SU-DHL-6 (cell line): ENCODE measurements around the gene MAGED1.
"Not testable (repeated sequence)": the region's sequence is repeated elsewhere in the genome, so short reads cannot be mapped to it uniquely, and the experiment has no call there.

Experiments
- H2AFZ ChIP-seq: fragments of 200-600 bp; sonication (generic); 2 replicates; pipeline ENCODE4 v1.6.1; 2014; ENCODE audit warnings: low read depth, mild to moderate bottlenecking, moderate library complexity, mixed read lengths, antibody characterized with exemption, low read length; ENCODE audit not compliant: severe bottlenecking
- H3F3A ChIP-seq: fragments of 200-600 bp; shearing (Covaris generic); 2 replicates; pipeline ENCODE4 v1.6.0; 2016; ENCODE audit warnings: antibody characterized with exemption, mild to moderate bottlenecking; ENCODE audit not compliant: insufficient read depth
- H3K27ac ChIP-seq: fragments of 200-600 bp; sonication (generic); 2 replicates; pipeline ENCODE4 v1.5.1; 2016; ENCODE audit warnings: low read depth, mild to moderate bottlenecking, low read length, moderate library complexity, mixed read lengths
- H3K27me3 ChIP-seq: fragments of 200-600 bp; sonication (generic), shearing (Covaris generic); 2 replicates; pipeline ENCODE4 v1.6.0; 2014; ENCODE audit warnings: mild to moderate bottlenecking, low read length
- H3K36me3 ChIP-seq: fragments of 200-600 bp; sonication (generic); 2 replicates; pipeline ENCODE4 v1.6.1; 2014; ENCODE audit warnings: mild to moderate bottlenecking, low read length, mixed read lengths
- H3K4me2 ChIP-seq: fragments of 300-600, 200-600 bp; shearing (Covaris generic), sonication (generic); 2 replicates; pipeline ENCODE4 v1.6.0; 2014; ENCODE audit warnings: low read length, low read depth, mild to moderate bottlenecking; ENCODE audit not compliant: poor library complexity, severe bottlenecking
- H3K4me3 ChIP-seq: fragments of 200-600 bp; sonication (generic); 2 replicates; pipeline ENCODE4 v1.5.1; 2014; ENCODE audit warnings: antibody characterized with exemption, low read length, mild to moderate bottlenecking, mixed read lengths; ENCODE audit not compliant: insufficient read depth, poor library complexity, severe bottlenecking
- H3K79me2 ChIP-seq: fragments of 200-600 bp; sonication (generic); 2 replicates; pipeline ENCODE4 v1.6.1; 2014; ENCODE audit warnings: mild to moderate bottlenecking, low read length, moderate library complexity; ENCODE audit not compliant: insufficient read depth
- H3K9ac ChIP-seq: fragments of 200-600 bp; sonication (generic); 2 replicates; pipeline ENCODE4 v1.7.0; 2014; ENCODE audit warnings: mild to moderate bottlenecking, low read length
- H3K9me2 ChIP-seq: fragments of 200-600 bp; sonication (generic); replicated peaks from 2 replicates; pipeline ENCODE4 v1.6.1; 2014; ENCODE audit warnings: low read length; ENCODE audit not compliant: insufficient read depth
- H3K9me3 ChIP-seq: fragments of 200-600 bp; sonication (generic); 2 replicates; pipeline ENCODE4 v1.6.1; 2014; ENCODE audit warnings: low read length, mixed read lengths; ENCODE audit not compliant: insufficient read depth
- H4K20me1 ChIP-seq: fragments of 200-600 bp; sonication (generic); 2 replicates; pipeline ENCODE4 v1.6.1; 2014; ENCODE audit warnings: low read depth, mild to moderate bottlenecking, antibody characterized with exemption, low read length, moderate library complexity, mixed read lengths
- CTCF ChIP-seq: fragments of 200-600 bp; sonication (generic); IDR thresholded peaks from one replicate; pipeline ENCODE4 v1.5.1; 2017; ENCODE audit warnings: antibody characterized with exemption, mild to moderate bottlenecking, low read length, moderate library complexity; ENCODE audit not compliant: insufficient read depth, poor library complexity, severe bottlenecking
- EZH2phosphoT487 ChIP-seq: fragments of 200-600 bp; sonication (generic), shearing (Covaris generic); conservative IDR thresholded peaks from 2 replicates; pipeline ENCODE4 v1.6.1; 2018; ENCODE audit warnings: mild to moderate bottlenecking, antibody characterized with exemption, low read length, moderate library complexity, mixed read lengths

Gene MAGED1

GRCh38 chrX:51896626-51897025, 3.2 kb downstream of the MAGED1 start:
- Histone ChIP-seq H3K9ac (no peak overlapping the region), H3K4me3 (no peak overlapping the region), H3K9me3 (no peaks in the 10 kb centered on the region), H4K20me1 (no peaks in the 10 kb centered on the region), H3K27me3 (no peaks in the 10 kb centered on the region), H3K4me2 (no peak overlapping the region), H3K27ac (no peak overlapping the region), H3K9me2 (no peaks in the 10 kb centered on the region), H3K79me2 (peaks cover 18% of the 10 kb centered on the region), H3F3A (no peaks in the 10 kb centered on the region), H3K36me3 (no peaks in the 10 kb centered on the region), H2AFZ (no peak overlapping the region)
- no peak for TF ChIP-seq CTCF
- TF ChIP-seq EZH2phosphoT487: no peak

DNA sequence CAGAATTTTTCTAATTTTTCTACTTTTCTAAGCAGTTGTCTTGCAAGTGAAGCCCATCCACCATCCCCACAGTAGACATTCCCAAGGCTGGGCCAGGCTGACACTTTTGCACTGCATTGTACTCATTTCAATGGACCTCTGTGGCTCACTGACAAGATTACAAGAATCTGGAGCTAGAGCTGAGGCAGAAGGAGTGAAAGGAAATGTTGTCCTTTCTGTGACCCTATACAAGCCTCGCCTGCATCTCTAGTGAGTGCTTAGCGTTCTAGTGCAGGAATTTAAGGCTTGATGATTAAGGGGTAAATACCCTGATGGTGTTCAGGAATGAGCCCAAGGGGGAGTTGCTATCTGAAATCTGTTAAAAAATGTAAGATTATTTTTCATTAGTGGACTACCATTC, 6.3 kb downstream of the MAGED1 start:
- Histone ChIP-seq H3K27me3 (no peaks in the 10 kb centered on the region), H3F3A (no peaks in the 10 kb centered on the region), H3K9me3 (no peaks in the 10 kb centered on the region), H3K36me3 (no peaks in the 10 kb centered on the region), H3K4me2 (no peak overlapping the region), H3K9me2 (no peaks in the 10 kb centered on the region), H2AFZ (no peak overlapping the region), H3K27ac (no peak overlapping the region), H3K9ac (no peak overlapping the region), H3K79me2 (peaks cover 11% of the 10 kb centered on the region; the same call in 1 of the 2 replicates), H3K4me3 (no peak overlapping the region), H4K20me1 (no peaks in the 10 kb centered on the region)
- no peak for TF ChIP-seq EZH2phosphoT487
- no peak for TF ChIP-seq CTCF

DNA sequence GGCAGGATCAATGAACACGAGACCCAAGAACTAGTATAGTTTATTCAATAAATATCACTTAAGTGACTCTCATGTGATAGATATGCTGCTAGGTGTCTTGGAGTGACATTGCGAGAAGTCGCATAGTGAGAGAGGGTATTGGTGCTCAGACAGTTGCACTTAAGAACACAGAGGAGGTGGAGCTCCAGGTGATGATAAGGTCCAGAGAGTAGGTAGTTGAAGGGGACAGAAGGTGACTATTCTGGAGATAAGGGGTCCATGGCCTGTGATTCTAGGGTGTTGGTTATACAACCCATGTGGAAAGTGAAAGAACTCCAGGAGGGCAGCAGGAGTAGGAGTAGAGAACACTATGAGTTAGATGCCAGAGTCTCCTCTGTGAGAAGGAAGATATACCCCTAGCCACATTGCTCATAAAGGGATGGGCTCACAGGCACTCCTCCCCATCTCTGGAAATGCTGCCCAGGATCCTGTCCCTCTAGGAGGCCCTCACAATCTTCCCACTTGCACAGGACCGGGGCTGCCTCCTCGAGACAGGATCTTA, 9.2 kb downstream of the MAGED1 start:
- H3K4me2 ChIP-seq: no peak overlapping the region
- no peak overlapping the region for H2AFZ ChIP-seq
- no peaks in the 10 kb centered on the region for H4K20me1 ChIP-seq
- no peaks in the 10 kb centered on the region for H3K9me2 ChIP-seq
- no peaks in the 10 kb centered on the region for H3K27me3 ChIP-seq
- H3K36me3 ChIP-seq: no peaks in the 10 kb centered on the region
- no peak for TF ChIP-seq CTCF
- TF ChIP-seq EZH2phosphoT487: no peak
- H3K4me3 ChIP-seq: no peak overlapping the region
- no peak overlapping the region for H3K9ac ChIP-seq
- no peaks in the 10 kb centered on the region for H3F3A ChIP-seq
- H3K79me2 ChIP-seq: no peaks in the 10 kb centered on the region
- no peaks in the 10 kb centered on the region for H3K9me3 ChIP-seq
- H3K27ac ChIP-seq: no peak overlapping the region

DNA sequence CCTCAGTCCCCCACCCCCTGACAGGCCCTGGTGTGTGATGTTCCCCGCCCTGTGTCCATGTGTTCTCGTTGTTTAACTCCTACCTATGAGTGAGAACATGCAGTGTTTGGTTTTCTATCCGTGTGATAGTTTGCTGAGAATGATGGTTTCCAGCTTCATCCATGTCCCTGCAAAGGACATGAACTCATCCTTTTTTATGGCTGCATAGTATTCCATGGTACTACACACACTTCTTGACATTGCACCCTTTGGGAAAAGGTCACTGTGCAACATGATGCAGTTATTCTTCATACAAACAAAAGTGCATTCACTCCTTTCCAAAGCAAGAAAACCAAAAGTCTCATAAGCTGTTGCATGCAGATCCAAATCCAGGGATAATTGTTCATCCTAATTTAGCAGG, 11.7 kb downstream of the MAGED1 start:
- H3K4me3 ChIP-seq, H3K9ac ChIP-seq, H3K4me2 ChIP-seq, H3K9me2 ChIP-seq, H3K9me3 ChIP-seq, H3K27ac ChIP-seq, H3K79me2 ChIP-seq, H2AFZ ChIP-seq, H4K20me1 ChIP-seq, H3K27me3 ChIP-seq, H3F3A ChIP-seq, H3K36me3 ChIP-seq: not testable (repeated sequence)
